Measurements from ENCODE around the gene TMEM120A.

Gene TMEM120A

DNA sequence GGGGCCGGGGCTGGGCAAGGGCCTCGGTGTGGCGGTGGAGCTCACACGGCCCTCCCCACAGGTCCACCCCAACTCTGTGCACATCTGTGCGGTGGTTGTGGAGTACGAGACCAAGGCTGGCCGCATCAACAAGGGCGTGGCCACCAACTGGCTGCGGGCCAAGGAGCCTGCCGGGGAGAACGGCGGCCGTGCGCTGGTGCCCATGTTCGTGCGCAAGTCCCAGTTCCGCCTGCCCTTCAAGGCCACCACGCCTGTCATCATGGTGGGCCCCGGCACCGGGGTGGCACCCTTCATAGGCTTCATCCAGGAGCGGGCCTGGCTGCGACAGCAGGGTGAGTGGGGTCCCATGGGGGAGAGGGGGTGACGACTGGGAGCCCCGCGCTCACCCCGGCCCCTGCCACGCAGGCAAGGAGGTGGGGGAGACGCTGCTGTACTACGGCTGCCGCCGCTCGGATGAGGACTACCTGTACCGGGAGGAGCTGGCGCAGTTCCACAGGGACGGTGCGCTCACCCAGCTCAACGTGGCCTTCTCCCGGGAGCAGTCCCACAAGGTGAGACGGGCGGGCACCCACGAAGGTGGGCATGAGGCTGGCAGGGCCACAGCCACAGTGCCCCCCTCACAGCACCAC, 8.8 kb downstream of the TMEM120A start:
- TF ChIP-seq ZNF565 (CRISPR knock-in tag; conservative IDR thresholded peaks at IDR 0.05; ENCODE audit: low read depth): no peak
- no peak for TF ChIP-seq ZFP3 (CRISPR knock-in tag; IDR thresholded peaks at IDR 0.05)
- TF ChIP-seq, protein P1, sequence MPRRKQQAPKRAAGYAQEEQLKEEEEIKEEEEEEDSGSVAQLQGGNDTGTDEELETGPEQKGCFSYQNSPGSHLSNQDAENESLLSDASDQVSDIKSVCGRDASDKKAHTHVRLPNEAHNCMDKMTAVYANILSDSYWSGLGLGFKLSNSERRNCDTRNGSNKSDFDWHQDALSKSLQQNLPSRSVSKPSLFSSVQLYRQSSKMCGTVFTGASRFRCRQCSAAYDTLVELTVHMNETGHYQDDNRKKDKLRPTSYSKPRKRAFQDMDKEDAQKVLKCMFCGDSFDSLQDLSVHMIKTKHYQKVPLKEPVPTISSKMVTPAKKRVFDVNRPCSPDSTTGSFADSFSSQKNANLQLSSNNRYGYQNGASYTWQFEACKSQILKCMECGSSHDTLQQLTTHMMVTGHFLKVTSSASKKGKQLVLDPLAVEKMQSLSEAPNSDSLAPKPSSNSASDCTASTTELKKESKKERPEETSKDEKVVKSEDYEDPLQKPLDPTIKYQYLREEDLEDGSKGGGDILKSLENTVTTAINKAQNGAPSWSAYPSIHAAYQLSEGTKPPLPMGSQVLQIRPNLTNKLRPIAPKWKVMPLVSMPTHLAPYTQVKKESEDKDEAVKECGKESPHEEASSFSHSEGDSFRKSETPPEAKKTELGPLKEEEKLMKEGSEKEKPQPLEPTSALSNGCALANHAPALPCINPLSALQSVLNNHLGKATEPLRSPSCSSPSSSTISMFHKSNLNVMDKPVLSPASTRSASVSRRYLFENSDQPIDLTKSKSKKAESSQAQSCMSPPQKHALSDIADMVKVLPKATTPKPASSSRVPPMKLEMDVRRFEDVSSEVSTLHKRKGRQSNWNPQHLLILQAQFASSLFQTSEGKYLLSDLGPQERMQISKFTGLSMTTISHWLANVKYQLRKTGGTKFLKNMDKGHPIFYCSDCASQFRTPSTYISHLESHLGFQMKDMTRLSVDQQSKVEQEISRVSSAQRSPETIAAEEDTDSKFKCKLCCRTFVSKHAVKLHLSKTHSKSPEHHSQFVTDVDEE (CRISPR knock-in tag; IDR thresholded peaks at IDR 0.05): no peak
- no peak for TF ChIP-seq BACH2 (CRISPR knock-in tag; IDR thresholded peaks at IDR 0.05; ENCODE audit: borderline replicate concordance)
- no peak for TF ChIP-seq TOX (CRISPR knock-in tag; IDR thresholded peaks at IDR 0.05; ENCODE audit: borderline replicate concordance)
- TF ChIP-seq, protein P2, sequence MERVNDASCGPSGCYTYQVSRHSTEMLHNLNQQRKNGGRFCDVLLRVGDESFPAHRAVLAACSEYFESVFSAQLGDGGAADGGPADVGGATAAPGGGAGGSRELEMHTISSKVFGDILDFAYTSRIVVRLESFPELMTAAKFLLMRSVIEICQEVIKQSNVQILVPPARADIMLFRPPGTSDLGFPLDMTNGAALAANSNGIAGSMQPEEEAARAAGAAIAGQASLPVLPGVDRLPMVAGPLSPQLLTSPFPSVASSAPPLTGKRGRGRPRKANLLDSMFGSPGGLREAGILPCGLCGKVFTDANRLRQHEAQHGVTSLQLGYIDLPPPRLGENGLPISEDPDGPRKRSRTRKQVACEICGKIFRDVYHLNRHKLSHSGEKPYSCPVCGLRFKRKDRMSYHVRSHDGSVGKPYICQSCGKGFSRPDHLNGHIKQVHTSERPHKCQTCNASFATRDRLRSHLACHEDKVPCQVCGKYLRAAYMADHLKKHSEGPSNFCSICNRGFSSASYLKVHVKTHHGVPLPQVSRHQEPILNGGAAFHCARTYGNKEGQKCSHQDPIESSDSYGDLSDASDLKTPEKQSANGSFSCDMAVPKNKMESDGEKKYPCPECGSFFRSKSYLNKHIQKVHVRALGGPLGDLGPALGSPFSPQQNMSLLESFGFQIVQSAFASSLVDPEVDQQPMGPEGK (CRISPR knock-in tag; IDR thresholded peaks at IDR 0.05; ENCODE audit: borderline replicate concordance): no peak
- no peak for TF ChIP-seq ISL1 (CRISPR knock-in tag; IDR thresholded peaks at IDR 0.05)
- no peak for TF ChIP-seq ZFP30 (CRISPR knock-in tag; IDR thresholded peaks at IDR 0.05)
- ATAC-seq: no peak

DNA sequence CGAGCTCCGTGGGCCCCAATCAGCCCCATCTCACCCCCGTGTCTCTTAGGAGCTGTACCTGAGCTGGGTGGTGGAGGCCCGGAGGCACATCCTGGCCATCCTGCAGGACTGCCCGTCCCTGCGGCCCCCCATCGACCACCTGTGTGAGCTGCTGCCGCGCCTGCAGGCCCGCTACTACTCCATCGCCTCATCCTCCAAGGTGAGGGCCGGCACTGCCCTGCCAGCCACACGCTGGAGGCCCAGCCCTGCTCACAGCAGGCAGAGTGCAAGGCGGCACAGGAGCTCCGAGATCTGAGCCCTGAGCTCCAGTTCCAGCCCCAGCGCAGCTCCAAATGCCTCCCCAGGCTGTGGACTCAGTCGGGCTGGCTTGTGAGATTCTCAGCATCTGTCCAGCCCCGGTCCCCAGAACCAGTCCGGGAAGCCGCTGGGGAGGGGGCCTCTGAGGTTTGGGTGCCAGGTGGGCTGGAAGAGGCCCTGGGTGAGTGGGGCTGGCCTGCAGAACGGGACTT, 9.3 kb downstream of the TMEM120A start:
- TF ChIP-seq, protein P1 (CRISPR knock-in tag; IDR thresholded peaks at IDR 0.05): no peak
- no peak for TF ChIP-seq ZFP30 (CRISPR knock-in tag; IDR thresholded peaks at IDR 0.05)
- TF ChIP-seq, protein P2 (CRISPR knock-in tag; IDR thresholded peaks at IDR 0.05; ENCODE audit: borderline replicate concordance): no peak
- ATAC-seq: no peak

DNA sequence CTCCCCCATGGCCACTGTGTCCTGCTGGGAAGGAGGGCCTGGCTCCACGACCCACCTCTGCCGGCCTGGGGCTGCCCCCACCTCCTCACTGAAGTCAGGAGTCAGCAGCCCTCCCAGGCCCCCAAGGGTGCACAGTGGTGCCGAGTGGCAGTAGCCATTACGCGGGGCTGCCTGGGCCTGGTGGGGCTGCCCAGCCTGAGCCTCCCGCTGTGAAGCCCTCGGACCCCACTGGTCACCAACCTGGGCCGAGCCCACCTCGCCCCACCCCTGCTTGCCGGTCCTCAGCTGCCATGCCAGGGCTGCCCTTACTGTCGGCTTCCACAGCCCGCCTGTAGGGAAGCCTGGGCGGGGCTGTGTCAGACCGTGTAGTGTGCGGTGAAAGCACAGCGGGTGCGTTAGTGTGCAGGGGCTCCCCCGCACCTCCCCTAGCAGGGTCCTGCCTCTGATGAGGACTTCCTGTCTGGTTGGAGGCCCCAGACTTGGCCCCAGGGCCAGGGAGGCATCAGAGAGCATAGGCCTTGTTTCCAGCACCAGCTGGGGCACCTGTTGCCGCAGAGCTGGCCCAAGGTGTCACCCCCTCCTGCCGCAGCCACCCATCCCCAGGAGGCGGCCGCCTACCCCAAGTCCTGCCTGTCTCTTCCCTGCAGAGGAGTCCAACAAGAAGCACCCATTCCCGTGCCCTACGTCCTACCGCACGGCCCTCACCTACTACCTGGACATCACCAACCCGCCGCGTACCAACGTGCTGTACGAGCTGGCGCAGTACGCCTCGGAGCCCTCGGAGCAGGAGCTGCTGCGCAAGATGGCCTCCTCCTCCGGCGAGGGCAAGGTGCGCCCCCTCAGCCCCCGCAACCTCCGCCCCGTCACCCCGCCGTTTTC, 10.0 kb downstream of the TMEM120A start:
- ATAC-seq: no peak
- no peak for TF ChIP-seq CSDC2 (CRISPR knock-in tag; IDR thresholded peaks at IDR 0.05)
- TF ChIP-seq ISL1 (CRISPR knock-in tag; IDR thresholded peaks at IDR 0.05): no peak
- TF ChIP-seq, protein P3, sequence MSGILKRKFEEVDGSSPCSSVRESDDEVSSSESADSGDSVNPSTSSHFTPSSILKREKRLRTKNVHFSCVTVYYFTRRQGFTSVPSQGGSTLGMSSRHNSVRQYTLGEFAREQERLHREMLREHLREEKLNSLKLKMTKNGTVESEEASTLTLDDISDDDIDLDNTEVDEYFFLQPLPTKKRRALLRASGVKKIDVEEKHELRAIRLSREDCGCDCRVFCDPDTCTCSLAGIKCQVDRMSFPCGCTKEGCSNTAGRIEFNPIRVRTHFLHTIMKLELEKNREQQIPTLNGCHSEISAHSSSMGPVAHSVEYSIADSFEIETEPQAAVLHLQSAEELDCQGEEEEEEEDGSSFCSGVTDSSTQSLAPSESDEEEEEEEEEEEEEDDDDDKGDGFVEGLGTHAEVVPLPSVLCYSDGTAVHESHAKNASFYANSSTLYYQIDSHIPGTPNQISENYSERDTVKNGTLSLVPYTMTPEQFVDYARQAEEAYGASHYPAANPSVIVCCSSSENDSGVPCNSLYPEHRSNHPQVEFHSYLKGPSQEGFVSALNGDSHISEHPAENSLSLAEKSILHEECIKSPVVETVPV (CRISPR knock-in tag; IDR thresholded peaks at IDR 0.05): no peak
- no peak for TF ChIP-seq BACH2 (CRISPR knock-in tag; IDR thresholded peaks at IDR 0.05; ENCODE audit: borderline replicate concordance)
- TF ChIP-seq, protein P1 (CRISPR knock-in tag; IDR thresholded peaks at IDR 0.05): no peak
- TF ChIP-seq RARB (CRISPR knock-in tag; IDR thresholded peaks at IDR 0.05): no peak
- TF ChIP-seq, protein P4, sequence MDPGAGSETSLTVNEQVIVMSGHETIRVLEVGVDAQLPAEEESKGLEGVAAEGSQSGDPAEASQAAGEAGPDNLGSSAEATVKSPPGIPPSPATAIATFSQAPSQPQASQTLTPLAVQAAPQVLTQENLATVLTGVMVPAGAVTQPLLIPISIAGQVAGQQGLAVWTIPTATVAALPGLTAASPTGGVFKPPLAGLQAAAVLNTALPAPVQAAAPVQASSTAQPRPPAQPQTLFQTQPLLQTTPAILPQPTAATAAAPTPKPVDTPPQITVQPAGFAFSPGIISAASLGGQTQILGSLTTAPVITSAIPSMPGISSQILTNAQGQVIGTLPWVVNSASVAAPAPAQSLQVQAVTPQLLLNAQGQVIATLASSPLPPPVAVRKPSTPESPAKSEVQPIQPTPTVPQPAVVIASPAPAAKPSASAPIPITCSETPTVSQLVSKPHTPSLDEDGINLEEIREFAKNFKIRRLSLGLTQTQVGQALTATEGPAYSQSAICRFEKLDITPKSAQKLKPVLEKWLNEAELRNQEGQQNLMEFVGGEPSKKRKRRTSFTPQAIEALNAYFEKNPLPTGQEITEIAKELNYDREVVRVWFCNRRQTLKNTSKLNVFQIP (CRISPR knock-in tag; IDR thresholded peaks at IDR 0.05; ENCODE audit: borderline replicate concordance, low read depth): no peak
- no peak for TF ChIP-seq PPARA (CRISPR knock-in tag; IDR thresholded peaks at IDR 0.05; ENCODE audit: borderline replicate concordance)
- TF ChIP-seq ARNTL (CRISPR knock-in tag; IDR thresholded peaks at IDR 0.05; ENCODE audit: borderline replicate concordance, low read depth): no peak
- TF ChIP-seq TCF4 (CRISPR knock-in tag; IDR thresholded peaks at IDR 0.05; ENCODE audit: borderline replicate concordance): no peak
- TF ChIP-seq, protein P2 (CRISPR knock-in tag; IDR thresholded peaks at IDR 0.05; ENCODE audit: borderline replicate concordance): no peak

Measured in SK-N-SH treated with all-trans-retinoic acid at 6 μM for 48 hours (cell line).